T47D (cell line): ENCODE results near the gene GPR162.

Experiments used
- DNase-seq, 2 experiments: peaks; one replicate each; pipeline versions ENCODE4 v3.0.0 to v3.0.0-alpha.2; 2011 to 2012; ENCODE audit warnings: low read depth in 1 of 2, low spot score in 1 of 2
- JUND ChIP-seq: IDR thresholded peaks from 2 replicates; pipeline ENCODE4 v1.6.1; 2012; ENCODE audit warnings: low read depth
- in situ Hi-C: cut with HindIII; loops from 2 replicates; pipeline ENCODE4 v1.10.0; 2016; ENCODE audit warnings: low sequenced_read_pairs, low pct_unique_long_range_greater_than_20kb

Gene GPR162

DNA sequence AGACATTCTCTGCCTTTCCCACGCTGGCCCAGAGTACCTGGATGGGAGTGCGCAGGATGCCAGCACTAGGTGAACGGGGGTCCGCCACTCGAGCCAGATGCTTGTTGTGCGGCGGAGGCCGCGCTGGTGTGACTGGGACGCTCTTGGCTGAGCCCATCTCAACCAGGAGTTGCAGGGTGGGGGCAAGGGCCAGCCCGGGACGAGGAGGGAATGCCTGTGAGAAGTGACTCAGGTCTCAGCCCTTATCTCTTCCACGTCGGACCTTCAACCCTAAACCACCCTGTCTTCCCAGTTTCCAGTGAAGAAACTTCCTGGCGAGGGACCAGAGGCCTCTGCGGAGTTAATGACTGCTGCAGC is 29.2 kb downstream of the GPR162 start:
- in situ Hi-C loops, result no loop called here
- no peak for TF ChIP-seq JUND
- DNase-seq, result no peak

- in situ Hi-C loops, result no loop called here
- no peak for TF ChIP-seq JUND
- peak; percentile 87 to 93 for DNase-seq
Measured at GRCh38 chr12:6851153-6851920, 29.7 kb downstream of the GPR162 start, which contains the start of gene CDCA3. Gene CDCA3 (minus strand): TSS chr12:6851286. CDS start chr12:6850952, 334 bp downstream.

DNA sequence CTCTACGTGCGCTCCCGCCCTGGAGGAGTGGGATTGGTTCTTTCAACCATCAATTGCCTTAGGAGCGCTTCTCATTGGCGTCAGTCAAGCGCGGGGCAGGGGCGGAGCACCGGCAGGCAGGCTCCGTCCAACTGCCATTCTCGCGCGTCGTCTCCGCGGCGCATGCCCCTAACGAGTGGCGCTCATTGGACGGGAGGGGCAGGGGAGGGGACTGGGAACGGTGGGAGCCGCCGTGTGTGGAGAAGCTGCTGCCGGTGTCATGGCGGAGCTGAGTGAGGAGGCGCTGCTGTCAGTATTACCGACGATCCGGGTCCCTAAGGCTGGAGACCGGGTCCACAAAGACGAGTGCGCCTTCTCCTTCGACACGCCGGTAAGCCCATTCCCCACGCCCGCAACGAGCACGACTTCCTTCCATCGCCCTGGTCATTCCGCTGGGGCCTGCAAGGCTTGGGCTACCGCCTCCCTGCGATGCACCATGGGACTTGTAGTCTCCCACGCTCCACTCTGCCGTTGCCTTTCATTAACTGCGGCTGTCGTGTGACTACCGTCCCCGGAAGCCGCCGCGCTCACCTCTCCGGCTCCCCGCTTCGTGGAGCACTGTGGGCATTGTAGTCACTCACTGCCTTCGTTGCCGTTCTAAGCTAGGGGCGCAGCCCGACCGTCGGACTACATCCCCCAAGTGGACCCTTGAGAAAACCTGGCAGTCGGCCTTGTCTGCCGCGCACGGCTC is 30.5 kb downstream of the GPR162 start, which contains the start of gene USP5:
USP5 (plus strand) TSS at position 230 of the 730 bp plus-strand sequence; CDS start at position 260, 30 bp downstream.
- DNase-seq, result peak; percentile 58 to 96
- in situ Hi-C loops, result no loop called here
- TF ChIP-seq JUND, result no peak

DNA sequence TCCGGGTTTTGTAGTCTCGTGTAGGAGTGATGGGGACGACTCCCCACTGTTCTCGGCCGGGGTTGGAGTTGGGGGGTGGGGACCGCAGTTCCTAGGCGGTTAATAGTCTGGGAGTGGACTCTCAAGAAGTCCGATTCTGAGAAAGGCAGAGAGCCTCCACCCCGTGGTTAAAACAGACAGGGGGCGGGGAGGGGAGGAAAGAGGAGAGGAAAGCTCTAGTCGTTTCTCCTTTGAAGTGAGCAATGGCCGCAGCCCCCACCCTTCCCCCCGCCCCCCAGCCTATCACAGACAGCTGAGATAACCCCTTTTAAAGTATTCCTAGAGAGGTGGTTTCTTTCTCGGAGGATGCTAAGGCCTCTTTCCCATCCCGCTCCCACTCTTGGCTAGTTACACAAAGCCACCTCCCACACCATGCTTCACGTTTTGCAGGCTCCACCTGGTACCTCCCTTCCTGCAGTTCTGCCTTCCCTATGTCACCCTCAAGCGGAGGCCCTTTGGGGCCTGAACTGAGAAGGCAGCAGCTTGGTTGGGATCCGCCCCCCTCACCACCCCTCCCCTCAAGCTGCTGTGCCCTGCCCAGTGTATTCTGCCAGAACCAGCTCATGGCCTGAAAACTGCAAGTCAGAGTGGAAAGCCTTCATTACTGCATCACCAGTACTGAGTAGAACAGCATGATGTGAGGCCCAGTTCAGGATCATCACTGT is 31.2 kb downstream of the GPR162 start:
- peak in 1 of 2 experiments; percentile 39 for DNase-seq
- in situ Hi-C loops, result no loop called here
- no peak for TF ChIP-seq JUND

DNA sequence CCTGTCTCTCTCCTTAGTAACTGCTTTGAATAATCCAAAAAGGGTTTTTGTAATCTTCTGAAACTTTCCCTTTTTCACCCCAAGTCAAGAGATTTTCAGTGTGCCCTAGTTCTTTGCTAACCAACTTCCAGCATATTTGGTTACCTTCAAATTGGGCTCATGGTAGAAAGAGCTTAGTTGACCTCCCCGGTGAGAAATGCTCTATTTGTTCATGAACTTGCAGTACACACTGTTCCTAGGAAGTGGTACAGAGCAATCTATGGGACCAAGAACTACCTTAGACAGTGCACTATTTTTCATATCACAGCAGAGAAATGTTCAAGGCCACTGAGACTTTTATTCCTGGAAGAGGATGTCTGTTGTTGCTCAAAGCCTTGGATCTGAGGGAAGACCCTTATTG is 32.0 kb downstream of the GPR162 start:
- no peak for TF ChIP-seq JUND
- DNase-seq, result no peak
- in situ Hi-C loops, result no loop called here

GRCh38 chr12:6854036-6854435 is 32.4 kb downstream of the GPR162 start:
- in situ Hi-C loops, result no loop called here
- no peak for TF ChIP-seq JUND
- no peak for DNase-seq

DNA sequence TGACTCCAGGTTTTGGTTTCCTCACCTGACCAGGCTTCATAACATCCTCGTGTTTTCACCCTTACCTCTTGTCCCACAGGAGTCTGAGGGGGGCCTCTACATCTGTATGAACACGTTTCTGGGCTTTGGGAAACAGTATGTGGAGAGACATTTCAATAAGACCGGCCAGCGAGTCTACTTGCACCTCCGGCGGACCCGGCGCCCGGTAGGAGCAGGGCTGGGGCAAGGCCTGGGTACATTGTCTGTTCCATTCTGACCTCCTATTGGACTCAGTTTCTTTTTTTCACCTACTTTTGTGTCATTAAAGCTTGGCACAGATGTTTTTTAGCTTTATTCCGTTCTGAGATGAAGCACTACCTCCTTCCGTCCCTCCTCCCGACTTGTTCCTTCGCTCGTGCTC is 33.7 kb downstream of the GPR162 start:
- no peak for TF ChIP-seq JUND
- DNase-seq, result no peak
- in situ Hi-C loops, result no loop called here

DNA sequence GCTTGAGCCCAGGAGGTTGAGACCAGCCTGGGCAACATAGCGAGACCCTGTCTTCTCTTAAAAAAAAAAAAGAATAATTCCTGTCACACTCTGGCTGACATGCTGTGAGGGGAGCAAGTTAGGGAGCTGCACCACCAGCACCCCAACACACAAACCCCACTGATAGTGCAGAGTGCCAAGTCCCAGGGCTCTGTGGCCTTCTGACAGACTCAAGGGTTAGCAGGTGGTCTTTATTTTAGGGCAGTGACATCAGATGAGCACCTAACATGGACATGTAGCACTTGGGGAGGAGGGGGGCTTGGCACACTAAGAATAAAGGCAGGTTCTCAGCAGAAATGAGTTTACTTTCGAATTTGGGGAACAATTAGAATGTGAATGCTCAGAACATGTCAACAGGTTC is 37.2 kb downstream of the GPR162 start:
- TF ChIP-seq JUND, result no peak
- no peak for DNase-seq
- in situ Hi-C loops, result no loop called here

GRCh38 chr12:6860116-6860515 is 38.5 kb downstream of the GPR162 start:
- in situ Hi-C loops, result no loop called here
- no peak for TF ChIP-seq JUND
- DNase-seq, result no peak

DNA sequence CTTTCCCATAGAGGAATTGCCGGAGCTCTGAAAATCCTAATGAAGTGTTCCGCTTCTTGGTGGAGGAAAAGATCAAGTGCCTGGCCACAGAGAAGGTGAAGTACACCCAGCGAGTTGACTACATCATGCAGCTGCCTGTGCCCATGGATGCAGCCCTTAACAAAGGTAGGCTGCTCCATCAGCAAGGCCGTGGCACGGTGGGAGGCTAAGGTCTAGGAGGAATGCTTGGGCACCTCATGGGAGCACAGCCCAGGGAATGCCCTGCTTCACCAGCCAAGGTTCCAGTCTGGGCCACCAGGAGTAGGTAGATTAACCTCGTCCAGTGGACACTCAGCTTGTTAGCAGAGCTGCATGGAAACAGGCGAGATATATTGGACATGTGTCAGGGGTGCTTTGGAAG is 39.3 kb downstream of the GPR162 start:
- TF ChIP-seq JUND, result no peak
- in situ Hi-C loops, result no loop called here

GRCh38 chr12:6861391-6861790 is 39.8 kb downstream of the GPR162 start:
- in situ Hi-C loops, result no loop called here
- no peak for TF ChIP-seq JUND
- DNase-seq, result no peak

More for the DNA sequence above, 39.3 kb downstream of the GPR162 start:
- DNase-seq, result no peak

DNA sequence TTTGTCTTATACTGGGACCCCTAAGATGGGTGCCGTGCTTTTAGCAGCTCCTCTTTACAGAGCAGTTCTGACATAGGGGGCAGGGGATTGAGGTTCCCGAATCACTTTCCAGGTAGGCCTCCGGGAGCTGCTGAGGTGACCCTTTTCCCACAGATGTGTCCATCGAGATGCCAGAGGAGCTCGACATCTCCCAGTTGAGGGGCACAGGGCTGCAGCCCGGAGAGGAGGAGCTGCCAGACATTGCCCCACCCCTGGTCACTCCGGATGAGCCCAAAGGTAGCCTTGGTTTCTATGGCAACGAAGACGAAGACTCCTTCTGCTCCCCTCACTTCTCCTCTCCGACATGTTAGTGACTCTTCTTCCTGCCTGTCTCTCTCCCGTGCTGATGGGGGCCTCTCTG is 41.4 kb downstream of the GPR162 start:
- no peak for DNase-seq
- in situ Hi-C loops, result no loop called here
- no peak for TF ChIP-seq JUND
